Measurements from ENCODE around the gene KANK2.
"Not testable (repeated sequence)": the region's sequence is repeated elsewhere in the genome, so short reads cannot be mapped to it uniquely, and the experiment has no call there.

Gene KANK2

GRCh38 chr19:11165486-11166030, 31.8 kb downstream of the KANK2 start:
- no peak for TF ChIP-seq CTCF (IDR thresholded peaks at IDR 0.05; ENCODE audit: insufficient read depth, low read depth, low read length, missing control alignments)
- no peak overlapping the region for H3K4me3 ChIP-seq (ENCODE audit: low read length)
- no peak for DNase-seq (ENCODE audit: low read depth)

GRCh38 chr19:11164879-11165406, 32.4 kb downstream of the KANK2 start:
- TF ChIP-seq CTCF (IDR thresholded peaks at IDR 0.05; ENCODE audit: insufficient read depth, low read depth, low read length, missing control alignments), result no peak
- no peak for DNase-seq (ENCODE audit: low read depth)
- no peak overlapping the region for H3K4me3 ChIP-seq (ENCODE audit: low read length)

GRCh38 chr19:11164296-11164695, 33.0 kb downstream of the KANK2 start:
- DNase-seq (ENCODE audit: low read depth), result no peak
- TF ChIP-seq CTCF (IDR thresholded peaks at IDR 0.05; ENCODE audit: insufficient read depth, low read depth, low read length, missing control alignments), result no peak
- H3K4me3 ChIP-seq (ENCODE audit: low read length), result no peak overlapping the region

GRCh38 chr19:11160440-11160768, 36.9 kb downstream of the KANK2 start:
- DNase-seq (ENCODE audit: low read depth); H3K4me3 ChIP-seq (ENCODE audit: low read length): not testable (repeated sequence)

GRCh38 chr19:11159598-11160439, 37.5 kb downstream of the KANK2 start:
- no peak for TF ChIP-seq CTCF (IDR thresholded peaks at IDR 0.05; ENCODE audit: insufficient read depth, low read depth, low read length, missing control alignments)
- no peak for DNase-seq (ENCODE audit: low read depth)

GRCh38 chr19:11155373-11156120, 41.8 kb downstream of the KANK2 start, which contains the start of gene SPC24:
SPC24 (minus strand) TSS chr19:11155782; CDS start chr19:11155776, 6 bp downstream.
- peak; percentile 98 for DNase-seq (ENCODE audit: low read depth)
- no peak for TF ChIP-seq CTCF (IDR thresholded peaks at IDR 0.05; ENCODE audit: insufficient read depth, low read depth, low read length, missing control alignments)
- peak within 1 kb of the TSS; percentile 79 for H3K4me3 ChIP-seq (ENCODE audit: low read length)

More at GRCh38 chr19:11159598-11160439, 37.5 kb downstream of the KANK2 start:
- H3K4me3 ChIP-seq (ENCODE audit: low read length), result no peak overlapping the region

GRCh38 chr19:11154683-11155047, 42.7 kb downstream of the KANK2 start:
- H3K4me3 ChIP-seq (ENCODE audit: low read length), result peak overlapping the region; percentile 79
- no peak for TF ChIP-seq CTCF (IDR thresholded peaks at IDR 0.05; ENCODE audit: insufficient read depth, low read depth, low read length, missing control alignments)
- no peak for DNase-seq (ENCODE audit: low read depth)

Measured in epithelial cell of esophagus (primary cell).